Measurements from ENCODE around the gene PDS5B.

Gene PDS5B

GRCh38 chr13:32731074-32731473, 144.8 kb downstream of the PDS5B start:
- DNase-seq = no peak

- no peak for DNase-seq
Observed at GRCh38 chr13:32731576-32731975, 145.3 kb downstream of the PDS5B start.

- no peak for DNase-seq
Observed at GRCh38 chr13:32733690-32734089, 147.4 kb downstream of the PDS5B start.

- no peak for DNase-seq
Observed at GRCh38 chr13:32734511-32734910, 148.3 kb downstream of the PDS5B start.

DNA sequence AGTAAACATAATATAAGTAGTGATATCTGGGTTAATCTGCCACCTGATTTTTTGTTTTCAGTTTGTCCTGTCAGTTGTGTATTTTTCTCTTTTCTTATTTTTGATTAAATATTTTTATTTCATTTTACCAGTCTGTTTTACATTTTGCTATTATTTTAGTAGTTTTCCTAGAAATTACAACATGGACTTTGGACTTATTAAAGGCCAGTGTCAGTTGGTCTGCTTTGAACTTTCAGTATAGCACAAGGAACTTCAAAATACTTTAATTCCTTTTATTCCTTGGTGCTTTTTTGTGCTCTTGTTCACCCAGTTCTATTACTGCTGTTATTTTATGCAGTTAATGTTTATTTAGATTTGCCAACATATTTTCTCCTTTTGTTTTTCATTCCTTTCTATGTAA, 149.6 kb downstream of the PDS5B start:
- DNase-seq = no peak

- no peak for DNase-seq
Observed at GRCh38 chr13:32736648-32737047, 150.4 kb downstream of the PDS5B start.

- no peak for DNase-seq
Observed at GRCh38 chr13:32737111-32737571, 150.9 kb downstream of the PDS5B start.

DNA sequence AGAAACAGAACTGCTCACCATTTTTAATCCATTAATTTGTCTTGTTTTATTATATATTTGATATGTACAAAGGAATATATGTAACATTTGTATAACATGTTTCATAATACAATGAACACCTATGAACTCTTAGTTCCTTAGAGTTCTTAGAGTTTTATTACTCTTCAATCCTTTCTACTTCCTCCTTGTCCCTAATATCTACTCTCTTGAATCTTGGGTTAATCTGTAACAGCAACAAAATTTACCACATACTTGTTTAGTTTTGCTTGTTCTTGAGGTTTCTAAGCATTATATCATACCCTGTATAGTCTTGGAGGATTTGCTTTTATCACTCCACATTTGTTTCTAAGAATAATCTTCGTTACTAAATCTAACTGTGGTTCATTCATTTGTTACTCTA, 151.4 kb downstream of the PDS5B start:
- no peak for DNase-seq

- no peak for DNase-seq
Observed at GRCh38 chr13:32745509-32745908, 159.3 kb downstream of the PDS5B start.

- no peak for DNase-seq
Observed at GRCh38 chr13:32746474-32746873, 160.2 kb downstream of the PDS5B start.

GRCh38 chr13:32748305-32748704, 162.1 kb downstream of the PDS5B start:
- DNase-seq = no peak

DNA sequence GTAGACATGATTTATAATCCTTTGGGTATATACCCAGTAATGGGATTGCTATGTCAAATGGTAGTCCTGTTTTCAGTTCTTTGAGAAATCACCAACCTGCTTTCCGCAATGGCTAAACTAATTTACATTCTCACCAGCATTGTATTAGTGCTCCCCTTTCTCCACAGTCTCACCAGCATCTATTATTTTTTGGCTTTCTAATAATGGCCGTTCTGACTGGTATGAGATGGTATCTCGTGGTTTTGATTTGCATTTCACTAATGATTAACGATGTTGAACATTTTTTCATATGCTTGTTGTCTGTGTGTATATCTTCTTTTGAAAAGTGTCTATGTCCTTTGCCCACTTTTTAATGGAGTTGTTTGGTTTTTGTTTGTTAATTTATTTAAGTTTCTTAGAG, 165.1 kb downstream of the PDS5B start:
- no peak for DNase-seq

GRCh38 chr13:32752311-32752710, 166.1 kb downstream of the PDS5B start:
- DNase-seq = no peak

GRCh38 chr13:32752997-32753606, 166.8 kb downstream of the PDS5B start:
- no peak for DNase-seq

- no peak for DNase-seq
Observed at GRCh38 chr13:32754179-32754578, 167.9 kb downstream of the PDS5B start.

GRCh38 chr13:32759152-32759551, 172.9 kb downstream of the PDS5B start:
- no peak for DNase-seq

GRCh38 chr13:32761472-32761871, 175.2 kb downstream of the PDS5B start:
- DNase-seq = no peak

- DNase-seq = no peak
Observed at GRCh38 chr13:32779119-32779518, 192.9 kb downstream of the PDS5B start.

DNA sequence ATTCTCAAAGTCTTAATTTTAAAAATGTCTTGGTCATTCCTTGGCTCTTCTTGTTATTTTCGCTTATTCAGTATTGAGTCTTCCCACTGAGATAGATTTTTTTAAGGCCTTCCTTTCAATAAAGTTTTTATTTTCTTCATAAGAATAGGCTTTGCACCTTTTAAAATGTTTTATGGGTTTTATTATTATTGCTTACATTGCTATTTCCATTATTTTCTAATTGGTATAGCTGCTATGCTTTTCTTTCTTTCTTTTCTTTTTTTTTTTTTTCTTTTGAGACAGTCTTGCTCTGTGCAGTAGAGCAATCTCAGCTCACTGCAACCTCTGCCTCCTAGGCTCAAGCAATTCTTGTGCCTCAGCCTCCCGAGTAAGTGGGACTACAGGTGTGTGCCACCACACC, 195.7 kb downstream of the PDS5B start:
- no peak for DNase-seq

DNA sequence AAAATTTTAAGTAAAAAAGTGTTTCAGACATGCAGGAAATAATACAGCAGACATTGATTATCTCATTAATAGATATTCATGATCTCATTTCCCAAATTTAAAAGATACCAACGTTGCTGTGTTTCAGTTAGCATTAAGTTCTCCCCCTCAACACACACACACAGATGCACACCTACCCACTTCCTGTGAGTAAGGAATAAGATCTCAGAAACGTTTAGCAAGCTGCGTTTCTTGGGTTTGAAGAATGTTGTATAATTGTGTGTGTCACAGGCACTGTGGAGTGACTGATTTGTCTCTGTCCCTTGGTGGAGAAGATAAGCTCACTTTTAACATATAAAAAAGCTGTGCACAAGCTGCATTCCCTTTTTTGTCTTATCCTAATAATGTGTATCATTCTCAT, 196.8 kb downstream of the PDS5B start:
- no peak for DNase-seq

GRCh38 chr13:32790731-32791130, 204.5 kb downstream of the PDS5B start:
- DNase-seq = no peak

DNA sequence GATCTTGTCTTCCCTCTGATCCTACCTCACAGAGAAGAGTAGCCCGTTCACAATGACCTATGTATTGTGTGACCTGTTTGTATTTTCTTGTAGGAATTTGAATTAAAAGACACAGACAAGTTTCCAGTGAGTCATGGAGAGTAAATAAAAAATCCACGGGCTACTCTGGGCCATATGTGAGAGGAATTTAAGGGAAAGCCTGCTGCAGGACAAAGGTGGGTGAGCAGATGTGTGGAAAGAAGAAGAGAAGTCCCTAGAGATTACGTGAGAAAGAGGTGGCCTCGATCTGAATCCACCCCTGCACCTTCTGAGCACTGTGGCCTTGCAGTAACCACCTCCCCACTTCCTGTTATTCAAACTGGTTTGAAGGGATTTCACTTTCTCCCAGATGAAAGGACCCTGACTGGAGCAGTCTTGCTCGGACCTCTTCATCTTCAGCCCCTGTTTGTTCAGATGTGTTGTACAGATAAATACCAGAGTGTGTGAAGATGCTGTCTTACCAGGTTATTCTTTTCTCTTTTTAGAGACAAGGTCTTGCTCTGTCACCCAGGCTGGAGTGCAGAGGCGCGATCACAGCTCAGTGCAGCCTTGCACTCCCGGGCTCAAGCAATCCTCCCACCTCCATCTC, 205.4 kb downstream of the PDS5B start:
- DNase-seq = no peak

DNA sequence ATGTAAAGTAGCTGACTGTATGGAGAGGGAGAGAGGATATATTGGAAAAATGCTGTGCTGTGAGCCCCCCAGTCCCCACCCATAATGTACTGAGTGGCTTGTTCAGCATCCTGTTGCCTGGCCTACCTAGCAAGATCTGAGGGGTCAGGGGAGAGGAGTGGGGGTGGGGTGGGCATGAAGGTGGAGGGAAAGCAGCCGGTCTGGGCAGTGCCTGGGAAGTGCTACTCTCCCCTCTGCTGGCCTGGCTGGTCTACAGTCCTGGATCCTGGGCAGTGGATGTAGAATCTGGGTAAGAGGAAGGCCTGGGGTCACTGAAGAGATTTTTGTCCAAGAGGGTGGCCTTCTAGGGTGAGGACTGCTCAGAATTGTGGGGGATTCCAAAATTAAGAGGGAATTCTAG, 210.5 kb downstream of the PDS5B start:
- DNase-seq = no peak

DNA sequence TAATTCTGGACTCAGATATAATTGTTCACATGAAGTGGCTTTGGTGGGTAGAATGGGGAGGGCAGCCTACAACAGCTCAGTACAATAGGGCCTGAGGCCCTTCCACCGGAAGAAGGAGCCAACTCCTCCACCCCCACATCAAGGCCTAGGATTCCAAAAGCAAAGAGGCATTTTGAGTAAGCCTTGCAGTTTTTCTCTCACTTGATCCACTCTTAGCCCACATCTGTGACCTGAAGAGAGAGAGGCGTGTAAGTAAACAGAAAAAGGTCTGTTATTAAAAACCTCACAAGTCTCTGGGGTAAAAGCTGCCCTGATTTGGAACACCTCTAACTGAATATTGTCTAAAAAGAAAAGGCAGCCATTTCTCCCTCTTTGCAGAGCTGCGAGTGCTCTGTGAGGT, 215.9 kb downstream of the PDS5B start:
- no peak for DNase-seq

DNA sequence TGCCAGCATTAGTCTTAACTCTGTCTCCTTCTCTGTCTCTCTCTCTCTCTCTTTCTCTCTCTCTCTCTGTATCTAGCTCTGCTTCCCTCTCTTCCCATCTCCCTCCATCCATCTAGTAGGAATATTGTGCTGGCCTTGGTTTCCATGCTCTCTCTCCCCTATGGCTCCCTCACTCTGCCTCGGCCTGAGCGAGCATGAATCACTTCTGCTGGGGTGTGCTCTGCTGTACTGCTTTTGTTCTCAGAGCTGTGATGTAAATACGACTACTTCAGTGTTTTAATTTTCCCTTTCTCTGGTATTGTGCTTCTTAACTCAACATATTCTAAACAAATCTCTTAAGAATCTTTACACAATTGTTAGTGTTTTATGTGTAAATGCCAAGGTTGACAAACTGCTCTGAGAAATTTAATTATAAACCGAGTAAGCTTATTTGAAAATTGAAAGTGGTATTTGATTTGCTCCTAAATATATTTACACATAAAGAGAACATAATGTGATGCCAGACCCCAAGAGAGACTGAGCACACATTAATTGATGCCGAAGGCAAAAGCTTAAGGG, 218.5 kb downstream of the PDS5B start:
- DNase-seq = no peak
